SKM-1 (cell line): ENCODE results near the gene SLC39A8.

Source experiments
- DNase-seq: peaks from one replicate; lab custom pipeline; 2025; ENCODE audit not compliant: unreplicated experiment; lab: John Stamatoyannopoulos, UW

Gene SLC39A8

GRCh38 chr4:102341201-102341600, 4.1 kb downstream of the SLC39A8 start:
- no peak for DNase-seq

- no peak for DNase-seq
These were observed 6.3 kb downstream of the SLC39A8 start for GRCh38 chr4:102339018-102339417.

GRCh38 chr4:102338405-102338804, 6.9 kb downstream of the SLC39A8 start:
- no peak for DNase-seq

GRCh38 chr4:102335616-102336015, 9.7 kb downstream of the SLC39A8 start:
- no peak for DNase-seq

GRCh38 chr4:102334624-102335023, 10.7 kb downstream of the SLC39A8 start:
- DNase-seq: no peak

GRCh38 chr4:102333787-102334186, 11.5 kb downstream of the SLC39A8 start:
- DNase-seq: no peak

- no peak for DNase-seq
These were observed 17.2 kb downstream of the SLC39A8 start for GRCh38 chr4:102328045-102328444.

- no peak for DNase-seq
These were observed 18.3 kb downstream of the SLC39A8 start for GRCh38 chr4:102326951-102327350.

- DNase-seq: no peak
These were observed 20.6 kb downstream of the SLC39A8 start for GRCh38 chr4:102324730-102325129.

- no peak for DNase-seq
These were observed 22.5 kb downstream of the SLC39A8 start for GRCh38 chr4:102322736-102323135.

- no peak for DNase-seq
These were observed 23.9 kb downstream of the SLC39A8 start for GRCh38 chr4:102321260-102321995.

GRCh38 chr4:102319594-102319993, 25.7 kb downstream of the SLC39A8 start:
- DNase-seq: no peak

GRCh38 chr4:102318526-102318925, 26.8 kb downstream of the SLC39A8 start:
- DNase-seq: no peak

GRCh38 chr4:102318105-102318504, 27.2 kb downstream of the SLC39A8 start:
- no peak for DNase-seq

- DNase-seq: no peak
These were observed 27.8 kb downstream of the SLC39A8 start for GRCh38 chr4:102317459-102317858.

- no peak for DNase-seq
These were observed 28.7 kb downstream of the SLC39A8 start for GRCh38 chr4:102316585-102316984.

GRCh38 chr4:102315532-102315931, 29.8 kb downstream of the SLC39A8 start:
- DNase-seq: no peak

GRCh38 chr4:102312417-102312816, 32.9 kb downstream of the SLC39A8 start:
- no peak for DNase-seq

GRCh38 chr4:102311912-102312311, 33.4 kb downstream of the SLC39A8 start:
- DNase-seq: no peak

GRCh38 chr4:102311407-102311806, 33.9 kb downstream of the SLC39A8 start:
- no peak for DNase-seq

- DNase-seq: peak; percentile 23
These were observed 37.1 kb downstream of the SLC39A8 start for GRCh38 chr4:102308032-102308799.

GRCh38 chr4:102305666-102306065, 39.6 kb downstream of the SLC39A8 start:
- no peak for DNase-seq
